Activated CD8-positive, alpha-beta memory T cell treated with anti-CD3 and anti-CD28 coated beads for 1 hour (primary cell): ENCODE measurements around the gene POU2F3.

Source experiments
- DNase-seq, 2 donors: peaks; one replicate each; pipeline ENCODE4 v3.0.0-alpha.2; 2020; ENCODE audit warnings: low read depth in 1 of 2; ENCODE audit errors: extremely low read depth in 1 of 2

Gene POU2F3

GRCh38 chr11:120337355-120338106 lies 97.6 kb downstream of the POU2F3 start:
- DNase-seq, result no peak

- no peak for DNase-seq
These were observed 98.4 kb downstream of the POU2F3 start for GRCh38 chr11:120338107-120338933.

- no peak for DNase-seq
These were observed 99.5 kb downstream of the POU2F3 start for GRCh38 chr11:120339394-120339890.

GRCh38 chr11:120340529-120340928 lies 100.6 kb downstream of the POU2F3 start:
- no peak for DNase-seq

- no peak for DNase-seq
These were observed 102.3 kb downstream of the POU2F3 start for GRCh38 chr11:120342226-120342625.

- no peak for DNase-seq
These were observed 102.7 kb downstream of the POU2F3 start for GRCh38 chr11:120342678-120343077.

GRCh38 chr11:120343429-120343828 lies 103.5 kb downstream of the POU2F3 start:
- DNase-seq, result no peak

- DNase-seq, result no peak
These were observed 104.5 kb downstream of the POU2F3 start for GRCh38 chr11:120344302-120345004.

GRCh38 chr11:120346233-120346632 lies 106.3 kb downstream of the POU2F3 start:
- DNase-seq, result no peak

GRCh38 chr11:120350637-120351036 lies 110.7 kb downstream of the POU2F3 start:
- DNase-seq, result no peak

GRCh38 chr11:120352405-120352804 lies 112.5 kb downstream of the POU2F3 start:
- no peak for DNase-seq

GRCh38 chr11:120354068-120354467 lies 114.1 kb downstream of the POU2F3 start:
- no peak for DNase-seq

- no peak for DNase-seq
These were observed 114.8 kb downstream of the POU2F3 start for GRCh38 chr11:120354779-120355178.

- no peak for DNase-seq
These were observed 117.7 kb downstream of the POU2F3 start for GRCh38 chr11:120357620-120358019.

GRCh38 chr11:120358729-120359128 lies 118.8 kb downstream of the POU2F3 start:
- DNase-seq, result no peak

GRCh38 chr11:120363436-120363835 lies 123.5 kb downstream of the POU2F3 start:
- DNase-seq, result no peak

GRCh38 chr11:120365512-120365911 lies 125.6 kb downstream of the POU2F3 start:
- DNase-seq, result no peak
